ENCODE results near the gene ACSL6. TPM values are rescaled to one million over a fixed set of nuclear protein-coding genes. Genes with fewer than 3 reads are reported as not detected.

Gene ACSL6
- polyA plus RNA-seq, 1 donor = 1.4 TPM

DNA sequence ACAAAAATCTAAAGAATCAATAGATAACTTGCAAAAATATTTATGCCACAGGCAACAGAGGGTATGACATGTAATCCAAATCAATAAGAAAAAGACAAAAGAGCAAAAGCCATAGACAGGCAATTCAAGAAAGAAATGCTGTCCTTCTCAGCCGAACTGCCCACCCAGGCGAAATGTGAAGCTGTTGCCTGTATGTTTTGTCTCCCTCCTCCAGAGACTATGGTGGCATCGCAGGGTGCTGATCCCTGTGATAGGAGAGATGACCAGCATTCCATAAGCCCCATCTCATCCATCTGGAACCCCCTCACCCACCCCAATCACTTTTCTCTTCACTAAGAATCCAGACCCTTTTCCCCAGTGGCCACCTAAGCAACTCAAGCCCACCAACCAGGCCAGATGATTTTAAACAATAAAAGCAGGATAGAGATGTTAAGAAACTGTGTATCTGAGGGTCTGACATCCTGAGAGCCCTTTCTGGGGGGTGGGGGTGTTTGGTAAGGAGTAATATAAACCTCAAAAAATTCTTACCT lies 5.3 kb upstream of the ACSL6 start:
- DNase-seq = no peak

DNA sequence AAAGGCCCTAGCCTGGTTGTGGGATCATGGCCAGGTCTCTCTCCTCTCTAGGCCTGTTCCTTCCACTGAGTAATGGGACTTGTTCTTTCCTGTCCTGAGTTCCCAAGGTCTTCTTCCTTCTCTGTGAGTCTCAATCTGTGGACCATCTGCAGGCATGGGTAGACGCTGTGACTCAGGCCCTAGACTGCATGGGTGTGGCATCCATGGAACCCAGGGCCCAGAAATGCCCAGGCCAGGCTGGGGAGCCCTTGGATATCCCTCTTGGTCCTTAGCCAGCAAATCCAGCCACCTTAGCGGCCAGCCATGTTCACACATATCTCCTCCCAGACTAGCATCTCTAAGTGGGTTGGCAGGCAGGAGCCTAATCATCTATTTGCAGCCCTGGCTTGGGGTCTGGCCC lies 2.3 kb upstream of the ACSL6 start:
- no peak for DNase-seq

DNA sequence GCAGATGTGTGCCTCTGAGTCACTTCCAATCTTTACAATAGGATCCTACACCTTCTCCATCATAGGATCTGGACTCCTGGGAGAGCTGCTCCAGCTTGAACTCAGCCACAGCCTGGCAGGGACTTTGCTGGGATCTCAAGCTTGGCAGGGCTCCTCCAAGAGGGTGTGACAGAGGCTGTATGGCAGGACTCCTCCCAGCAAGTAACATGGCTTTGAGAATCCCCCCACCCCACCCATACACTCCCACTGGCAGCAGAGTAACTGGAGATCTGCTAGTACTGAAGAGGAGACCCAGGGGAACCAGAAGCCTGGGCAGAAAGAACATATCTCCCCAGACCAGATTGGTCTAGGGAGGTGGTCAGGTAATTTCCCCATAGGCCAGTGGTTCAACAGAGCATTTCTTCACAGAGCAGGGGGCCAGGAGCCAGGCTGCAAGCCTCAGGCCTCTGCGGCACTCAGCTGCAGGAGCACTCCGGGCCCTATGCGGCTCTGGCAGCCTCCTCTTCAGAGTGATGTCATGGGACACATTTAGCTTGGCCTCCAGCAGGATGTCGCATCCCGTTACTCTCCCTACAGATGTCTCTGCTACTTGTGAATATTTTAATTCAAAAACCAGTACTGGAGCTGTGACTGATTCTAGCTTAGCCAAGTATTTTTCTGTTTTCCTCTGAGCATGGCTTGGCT lies 1.7 kb upstream of the ACSL6 start:
- DNase-seq = no peak

DNA sequence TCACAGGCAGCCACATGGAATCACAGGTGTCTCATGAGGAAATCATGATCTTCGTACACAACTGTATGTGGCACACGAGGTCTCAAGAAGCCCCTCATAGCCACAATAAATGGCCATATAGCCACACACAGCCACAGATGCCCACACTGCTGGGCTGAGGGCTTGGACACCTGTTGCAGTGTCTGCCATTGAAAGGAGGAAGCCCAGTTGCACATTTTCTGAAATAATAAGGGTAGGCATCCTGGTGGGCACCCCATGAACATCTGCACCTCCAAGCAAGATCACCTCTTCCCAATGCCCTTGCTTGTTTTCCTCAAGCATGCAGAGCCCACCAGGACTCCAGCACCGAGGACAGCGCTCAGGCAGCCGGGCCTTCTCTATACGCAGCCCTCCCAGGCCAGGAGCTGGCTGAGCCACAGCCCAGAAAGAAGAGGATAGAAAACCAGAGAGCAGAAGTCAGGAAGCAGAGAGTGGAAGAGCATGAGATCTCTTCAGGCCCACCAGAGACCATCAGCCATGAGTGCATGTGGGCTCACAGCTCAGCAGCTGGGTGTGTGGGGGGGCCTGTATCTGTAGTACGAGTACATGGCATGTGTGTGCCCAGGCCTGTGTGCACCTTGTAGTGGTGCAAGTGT lies 1.0 kb upstream of the ACSL6 start:
- peak; percentile 79 for DNase-seq

DNA sequence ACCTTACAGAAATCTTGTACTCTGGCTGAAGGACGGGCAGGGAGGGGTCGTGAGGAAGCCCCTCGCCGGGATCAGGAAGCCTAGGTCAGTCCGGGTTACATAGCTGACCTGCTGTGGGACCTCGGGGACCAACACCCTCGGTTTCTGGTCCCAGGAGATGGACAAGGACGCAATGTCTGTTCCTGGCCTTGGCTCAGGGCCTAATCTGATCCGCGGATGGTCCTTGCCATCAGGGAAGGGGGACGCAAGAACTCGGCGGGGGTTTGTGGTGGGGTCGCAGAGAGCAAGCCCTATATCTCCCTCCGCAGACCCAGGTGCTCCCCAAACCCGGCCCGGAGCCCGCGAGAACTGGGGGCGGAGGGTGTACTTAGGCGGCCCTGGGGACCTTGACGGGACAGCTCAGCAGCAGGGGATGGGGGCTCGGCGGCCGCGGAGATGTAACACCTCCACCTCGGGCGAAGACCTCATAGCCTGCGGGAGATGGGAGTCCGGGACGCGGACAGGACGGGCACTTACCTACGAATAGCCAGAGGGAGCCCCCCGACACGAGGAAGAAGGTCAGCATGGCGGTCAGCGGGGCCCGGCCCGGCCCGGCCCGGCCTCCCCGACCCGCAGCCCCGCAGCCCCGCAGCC lies 353 bp downstream of the ACSL6 start:
- DNase-seq = no peak

DNA sequence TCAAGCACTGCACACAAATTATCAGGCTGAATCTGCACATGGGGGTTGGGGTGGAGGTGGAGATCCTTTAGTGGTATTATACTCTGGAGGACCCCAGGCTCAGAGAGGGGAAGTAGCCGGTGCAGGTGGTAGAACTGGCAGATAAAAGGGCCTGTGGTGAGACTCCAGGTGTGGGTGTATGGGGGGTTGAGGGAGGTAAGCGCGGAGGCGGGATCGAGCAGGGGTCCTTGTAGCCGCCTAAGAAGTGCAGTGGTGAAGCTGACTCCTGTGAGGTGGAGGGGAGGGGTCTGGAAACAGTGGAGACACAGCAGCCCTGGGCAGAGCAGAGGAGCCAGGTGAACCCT lies 841 bp downstream of the ACSL6 start:
- DNase-seq = no peak

DNA sequence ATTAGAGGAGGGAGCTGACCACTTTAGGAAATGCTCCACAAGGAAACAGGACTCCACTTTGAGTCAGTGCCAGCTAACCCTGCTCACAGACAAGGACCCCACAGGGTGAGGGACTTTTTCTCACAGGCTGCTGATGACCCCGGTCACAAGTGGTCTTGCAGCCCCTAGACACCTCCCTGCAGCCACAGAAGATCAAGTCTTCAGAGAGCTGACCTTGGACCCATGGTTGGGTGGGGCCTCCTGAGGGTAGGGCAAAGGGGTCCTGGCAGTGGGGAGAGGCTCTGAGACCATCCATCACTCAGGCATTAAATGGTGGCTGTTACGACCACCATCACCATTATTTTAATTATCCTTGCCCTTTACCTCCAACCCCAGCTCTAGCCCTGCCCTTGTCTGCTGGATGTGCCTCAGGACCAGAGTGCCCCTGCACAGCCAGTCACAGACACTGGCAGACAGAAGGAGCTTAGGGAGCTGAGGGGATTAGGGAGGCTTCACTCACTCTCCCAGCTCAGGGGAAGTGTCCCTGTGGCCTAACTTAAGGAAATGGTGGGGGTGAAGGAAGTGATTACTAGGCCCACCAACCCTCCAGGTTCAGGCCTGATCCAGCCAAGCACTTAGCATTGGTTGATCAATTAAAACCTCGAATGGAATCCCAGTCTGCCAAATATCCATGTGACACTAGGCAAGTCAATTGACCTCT lies 1.6 kb downstream of the ACSL6 start:
- no peak for DNase-seq

DNA sequence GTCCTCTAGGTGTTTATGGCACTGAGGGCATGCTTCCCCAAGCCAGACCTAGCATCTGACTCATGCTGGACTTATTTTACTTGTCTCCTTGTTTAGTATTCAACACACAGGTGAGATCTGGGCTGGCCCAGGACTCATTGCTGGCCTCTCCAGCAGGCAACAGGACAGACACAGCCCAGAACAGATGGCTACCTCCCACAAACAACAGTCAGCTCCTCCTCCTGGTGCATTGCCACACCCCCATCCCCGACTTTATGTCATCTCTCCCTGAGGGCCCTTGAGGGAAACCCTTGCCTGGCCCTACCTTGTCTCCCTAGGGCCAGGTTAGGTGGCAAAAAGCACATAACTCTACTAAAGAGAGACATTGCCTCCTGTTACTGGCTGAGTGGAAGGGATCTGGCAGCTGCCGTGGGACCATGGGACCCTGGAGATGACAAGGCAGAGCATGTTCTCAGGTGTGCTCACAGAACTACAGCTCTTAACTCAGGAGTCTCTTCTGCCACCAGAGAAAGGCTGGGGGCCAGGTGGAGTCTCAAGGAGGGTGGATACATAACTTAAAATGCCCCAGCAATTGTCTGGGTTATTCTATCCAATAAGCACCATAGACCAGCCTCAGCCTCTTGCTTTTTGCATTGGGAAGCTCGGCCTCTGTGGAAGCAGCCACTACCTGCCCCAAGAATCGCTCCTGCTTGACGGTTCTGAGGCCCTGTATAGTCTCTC lies 2.3 kb downstream of the ACSL6 start:
- no peak for DNase-seq

DNA sequence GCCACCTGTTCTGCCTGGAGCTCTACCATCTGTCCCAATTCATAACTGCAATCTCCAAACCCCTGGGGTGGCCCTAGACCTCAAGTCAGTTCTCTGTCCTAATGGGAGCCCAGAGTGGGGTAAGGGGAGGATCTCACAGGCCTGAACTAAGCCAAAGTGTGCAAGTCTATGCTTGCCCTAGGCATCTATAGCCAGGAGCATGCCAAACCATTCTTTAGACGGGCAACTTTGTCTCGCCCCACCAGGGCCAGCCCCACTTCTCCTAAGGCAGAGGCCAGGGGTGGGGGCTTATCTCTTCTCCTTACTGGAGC lies 3.3 kb downstream of the ACSL6 start:
- no peak for DNase-seq

DNA sequence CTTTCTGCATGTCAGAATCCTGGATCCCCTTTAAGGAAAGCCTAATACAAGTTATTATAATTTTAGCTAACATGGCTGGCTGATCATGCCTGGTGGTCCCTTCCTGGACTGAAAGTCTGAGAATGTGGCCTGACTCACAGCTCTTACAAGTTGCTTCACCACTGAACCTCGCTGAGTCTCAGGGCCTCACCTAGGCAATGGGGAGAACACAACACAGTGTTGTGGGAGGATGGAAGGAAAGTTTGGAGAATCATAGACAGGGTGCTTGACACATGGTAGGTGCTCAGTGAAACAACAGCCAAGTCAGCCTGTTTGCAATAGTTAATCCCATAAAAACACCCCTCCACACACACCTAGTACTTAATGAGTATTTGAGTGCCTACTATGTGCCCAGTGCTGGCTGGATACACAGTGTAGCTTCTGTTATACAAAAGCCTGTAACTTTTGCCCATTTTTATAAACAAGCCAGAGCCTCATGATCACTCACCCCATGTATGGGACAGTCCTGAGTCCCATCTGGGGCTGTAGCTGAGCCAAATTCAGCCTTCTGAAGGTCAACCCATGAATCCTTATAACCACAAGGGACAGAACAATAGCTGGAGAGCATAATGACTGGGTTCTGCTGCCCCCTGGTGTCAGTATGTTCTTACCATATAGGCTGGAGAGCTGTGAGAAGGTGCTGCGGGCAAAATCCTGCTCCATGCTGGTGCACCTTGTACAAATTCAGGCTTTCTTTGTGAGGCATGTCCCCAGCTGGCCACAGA lies 3.9 kb downstream of the ACSL6 start:
- DNase-seq = peak; percentile 61

DNA sequence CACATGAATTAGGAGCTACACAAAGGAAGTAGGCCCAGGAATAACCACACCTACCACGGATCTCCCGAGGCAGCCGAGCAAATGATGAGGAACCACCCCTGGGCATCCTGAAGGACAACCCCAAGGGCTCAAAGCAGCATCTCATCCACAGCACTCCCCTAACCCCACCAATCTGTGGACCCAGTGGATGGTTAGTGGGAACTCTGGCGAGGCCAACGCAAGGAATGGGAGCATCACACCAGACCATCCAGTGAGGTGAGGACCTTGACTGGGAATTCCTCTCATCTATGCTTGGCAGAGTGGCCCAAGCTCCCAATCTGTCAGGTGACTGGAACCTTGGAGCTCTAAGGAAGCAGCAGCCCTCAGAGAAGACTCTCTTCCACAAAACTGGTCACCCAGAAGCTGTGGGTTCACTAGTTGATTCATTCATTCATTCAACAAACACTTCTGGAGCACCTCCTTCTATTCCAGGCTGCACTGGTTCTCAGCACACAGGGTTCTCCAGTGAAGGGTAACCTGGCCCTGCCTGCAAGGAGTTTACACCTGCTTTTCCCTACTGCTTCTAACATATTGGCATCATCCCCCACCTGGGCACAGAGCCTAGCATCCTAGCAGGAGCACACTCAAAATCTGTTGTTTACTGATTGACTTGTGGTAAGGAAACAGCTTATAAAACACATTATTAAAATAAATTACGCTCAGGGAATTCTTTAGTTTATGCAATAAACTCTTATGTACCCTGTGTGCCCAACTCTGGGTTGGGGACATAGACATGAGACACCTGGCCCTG lies 4.9 kb downstream of the ACSL6 start:
- DNase-seq = no peak

DNA sequence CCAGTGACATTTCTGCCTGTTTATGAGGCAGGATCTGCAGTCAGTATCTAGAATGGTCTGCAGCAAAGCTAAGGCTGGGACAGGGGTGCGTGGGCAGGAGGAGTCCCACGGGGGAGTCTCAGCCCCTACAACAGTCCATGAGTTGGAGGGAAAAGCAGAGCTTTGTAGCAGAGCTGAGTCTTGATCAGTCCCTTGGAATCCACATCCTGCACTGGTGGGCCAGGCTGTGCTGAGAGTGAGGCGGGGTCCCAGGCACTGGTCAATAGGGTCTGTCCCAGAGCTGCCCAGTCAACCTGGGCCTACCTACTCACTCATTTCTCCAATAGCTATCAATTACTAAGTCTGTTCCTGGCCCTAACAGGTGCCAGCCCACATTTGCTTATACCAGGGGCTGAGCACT lies 5.9 kb downstream of the ACSL6 start:
- DNase-seq = no peak

DNA sequence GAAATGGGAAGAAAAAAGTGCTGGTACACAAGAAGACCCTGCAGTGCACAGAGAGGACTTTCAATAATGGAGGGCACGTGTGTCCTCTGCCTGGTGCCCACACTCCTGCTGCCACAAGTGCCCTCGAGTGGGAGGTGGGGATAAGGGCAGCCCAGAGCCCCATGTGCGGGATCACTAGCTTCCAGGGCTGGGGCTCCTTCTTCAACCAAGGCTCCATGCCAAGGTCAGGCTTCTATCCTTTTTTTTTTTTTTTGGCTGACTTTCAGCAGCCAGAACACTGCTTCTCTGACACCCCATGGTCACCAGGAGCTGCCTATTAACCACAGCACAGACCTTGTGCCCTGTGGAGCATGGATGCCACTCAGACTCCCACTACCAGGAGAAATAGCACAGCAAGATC lies 7.5 kb downstream of the ACSL6 start:
- DNase-seq = no peak

DNA sequence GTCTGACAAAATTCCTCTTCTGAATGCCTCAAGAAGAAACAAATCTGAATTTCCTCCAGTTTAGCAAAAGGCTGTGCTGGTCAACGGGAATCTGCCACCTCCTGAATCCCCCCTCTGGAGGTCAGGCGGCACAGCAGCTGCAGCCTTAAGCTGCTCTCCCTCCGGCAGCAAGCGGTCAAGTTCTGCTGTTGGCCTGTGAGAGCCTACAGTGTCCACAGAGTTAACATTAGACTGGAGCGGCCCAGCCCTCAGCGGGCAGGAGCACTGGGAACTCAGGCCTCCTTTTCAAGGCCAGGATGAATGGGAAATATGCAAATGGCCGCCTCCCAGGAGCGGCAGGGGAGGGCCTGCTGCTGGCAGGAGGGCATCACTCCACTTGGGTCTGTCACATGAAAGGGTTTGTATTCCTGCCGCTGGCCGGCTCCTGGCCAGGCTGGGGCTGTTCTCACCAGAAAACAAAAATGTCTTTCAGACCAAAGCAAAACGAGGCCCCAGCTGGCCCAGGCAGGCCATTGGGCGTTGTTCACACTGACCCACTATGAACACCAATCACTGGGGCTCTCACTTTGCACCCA lies 8.2 kb downstream of the ACSL6 start:
- peak; percentile 11 for DNase-seq

DNA sequence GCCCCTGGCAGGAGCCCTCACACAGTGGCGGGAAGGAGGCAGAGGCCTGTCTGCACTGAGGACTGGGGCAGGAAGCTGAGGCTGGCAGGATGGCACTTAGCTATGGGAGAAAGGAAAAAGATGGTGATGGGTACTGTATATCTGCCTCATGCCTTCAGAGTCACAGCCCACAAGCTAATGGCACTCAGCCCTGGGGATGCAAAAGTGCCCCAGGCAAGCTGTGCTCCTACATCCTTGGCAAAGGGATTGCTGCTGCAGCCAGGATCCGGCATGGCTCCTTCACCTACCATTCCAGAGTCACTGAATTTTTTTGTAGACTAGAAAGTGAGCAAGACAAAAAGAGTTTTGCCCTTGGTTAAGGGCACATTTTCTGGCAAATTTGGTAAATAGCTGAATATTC lies 8.7 kb downstream of the ACSL6 start:
- DNase-seq = no peak

DNA sequence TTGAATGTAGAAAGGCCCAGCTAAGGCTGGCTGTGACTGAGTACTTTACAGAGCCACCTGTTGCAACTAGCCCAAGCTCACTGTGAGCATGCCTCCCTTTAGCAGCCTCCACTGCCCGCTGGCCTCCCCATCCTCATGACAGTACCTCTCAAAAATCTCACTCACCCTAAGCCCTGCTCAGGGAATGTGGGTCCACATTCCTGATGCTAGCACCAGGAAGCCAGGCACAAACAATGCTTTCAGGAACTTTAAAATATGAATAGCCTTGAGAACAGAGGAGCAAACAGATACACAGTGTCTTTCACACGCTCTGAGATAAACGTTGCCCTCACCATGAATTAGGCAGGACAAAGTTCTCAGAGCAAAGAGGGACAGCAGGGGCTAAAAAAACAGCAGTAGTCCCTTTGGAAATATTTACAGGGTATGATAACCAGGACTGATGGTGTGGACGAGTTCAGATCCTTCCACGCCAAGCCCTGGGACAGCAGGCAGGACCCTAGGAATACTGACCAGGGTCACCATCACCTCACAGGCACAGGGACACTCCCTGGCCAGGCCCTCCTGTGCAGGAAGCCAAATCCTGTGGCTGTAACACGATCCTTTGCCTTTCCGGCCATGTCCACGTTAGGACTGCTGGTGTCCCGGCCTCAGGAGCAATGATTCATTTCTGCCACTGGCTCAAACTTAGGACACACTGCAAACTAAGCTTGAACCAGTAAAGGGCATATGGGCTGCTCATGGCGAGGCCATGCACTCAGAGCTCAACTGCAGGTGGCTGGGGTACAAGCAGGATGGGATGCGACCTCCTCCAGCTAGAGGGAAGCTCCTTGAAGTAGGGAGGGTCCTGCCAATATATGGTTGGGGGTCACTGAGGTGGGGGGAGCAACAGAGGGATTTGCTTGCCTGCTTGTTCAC lies 9.6 kb downstream of the ACSL6 start:
- DNase-seq = peak; percentile 12

DNA sequence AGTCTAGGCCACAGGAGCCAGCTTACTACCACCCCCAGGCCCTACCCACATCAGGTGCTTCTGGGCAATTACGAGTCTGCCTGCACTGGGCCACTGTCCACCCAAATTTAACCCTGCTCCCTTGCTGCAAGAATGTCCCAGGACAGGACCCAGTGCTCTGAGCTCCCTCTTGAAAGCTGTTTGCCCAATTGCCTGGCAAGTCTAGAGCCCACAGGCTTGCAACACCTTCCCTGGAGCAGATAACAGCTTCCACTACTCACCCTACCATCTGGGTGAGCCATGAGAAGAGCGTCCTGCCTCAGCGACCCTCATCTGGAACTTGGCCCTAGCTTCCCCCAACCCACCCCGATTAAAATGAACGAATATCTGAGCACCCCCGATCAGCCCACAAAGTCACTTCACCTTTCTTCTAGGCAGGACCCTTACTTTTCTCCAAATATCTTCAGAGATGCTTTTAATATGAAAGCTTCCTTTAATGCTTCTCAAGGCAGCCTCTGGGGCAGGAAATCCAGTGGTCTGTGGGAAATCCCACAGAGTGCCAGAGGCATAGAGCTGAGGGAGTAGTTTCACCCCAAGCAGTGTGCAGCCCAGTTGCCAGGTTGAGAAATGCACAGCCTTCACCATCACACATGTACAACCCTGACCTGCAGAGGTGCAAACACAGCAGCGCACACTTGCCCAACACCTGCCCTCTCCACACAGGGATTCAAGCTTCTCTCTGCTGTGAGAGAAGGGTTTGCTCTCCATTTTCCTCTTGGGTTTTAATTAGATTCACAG lies 10.6 kb downstream of the ACSL6 start:
- no peak for DNase-seq

DNA sequence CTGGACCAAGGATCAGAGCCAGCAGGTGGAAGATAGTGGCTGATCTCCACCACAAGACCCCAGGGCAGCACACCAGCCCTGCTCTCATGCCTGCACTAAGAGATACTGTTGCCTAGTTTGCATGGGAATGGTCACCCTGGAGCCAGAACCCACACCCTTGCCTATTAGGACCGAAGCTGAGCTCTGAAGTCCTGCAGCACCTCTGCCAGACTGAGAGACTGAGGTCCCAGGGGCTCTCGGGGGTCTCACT lies 11.3 kb downstream of the ACSL6 start:
- DNase-seq = no peak
